ENCODE results near the gene ATF5.

ATF5 gene

GRCh38 chr19:49889687-49890348 is 39.2 kb upstream of the ATF5 start:
- Mint-ChIP-seq H3K4me3 (peak overlapping the region; percentile 63), H3K27me3 (no peaks in the 10 kb centered on the region), H3K36me3 (ENCODE audit: low read depth) (peaks cover 52% of the 10 kb centered on the region), H3K27ac (peak overlapping the region; percentile 73), H3K4me1 (ENCODE audit: low read depth) (peaks cover 34% of the 10 kb centered on the region), H3K9me3 (no peaks in the 10 kb centered on the region)
- DNase-seq, result peak; percentile 82

- Mint-ChIP-seq H3K36me3 (ENCODE audit: low read depth) (peaks cover 45% of the 10 kb centered on the region), H3K4me1 (ENCODE audit: low read depth) (peaks cover 40% of the 10 kb centered on the region), H3K27me3 (no peaks in the 10 kb centered on the region), H3K4me3 (peak overlapping the region; percentile 63), H3K27ac (peak overlapping the region; percentile 73), H3K9me3 (no peaks in the 10 kb centered on the region)
- peak; percentile 81 for DNase-seq
Measured at GRCh38 chr19:49890349-49891311, 38.4 kb upstream of the ATF5 start.

GRCh38 chr19:49891393-49891792 is 37.6 kb upstream of the ATF5 start:
- no peak for DNase-seq
- no peaks in the 10 kb centered on the region for H3K27me3 Mint-ChIP-seq
- peaks cover 41% of the 10 kb centered on the region for H3K36me3 Mint-ChIP-seq (ENCODE audit: low read depth)
- H3K27ac Mint-ChIP-seq, result no peak overlapping the region
- H3K4me1 Mint-ChIP-seq (ENCODE audit: low read depth), result peaks cover 47% of the 10 kb centered on the region
- no peaks in the 10 kb centered on the region for H3K9me3 Mint-ChIP-seq
- H3K4me3 Mint-ChIP-seq, result no peak overlapping the region

- DNase-seq, result no peak
- Mint-ChIP-seq H3K9me3 (no peaks in the 10 kb centered on the region), H3K4me3 (peak overlapping the region; percentile 42), H3K4me1 (ENCODE audit: low read depth) (peaks cover 61% of the 10 kb centered on the region), H3K27ac (peak overlapping the region; percentile 49), H3K36me3 (ENCODE audit: low read depth) (peaks cover 37% of the 10 kb centered on the region), H3K27me3 (no peaks in the 10 kb centered on the region)
Measured at GRCh38 chr19:49892716-49893115, 36.3 kb upstream of the ATF5 start.

GRCh38 chr19:49894011-49894664 is 34.9 kb upstream of the ATF5 start:
- H3K4me1 Mint-ChIP-seq (ENCODE audit: low read depth), result peaks cover 71% of the 10 kb centered on the region
- H3K9me3 Mint-ChIP-seq, result no peaks in the 10 kb centered on the region
- H3K27ac Mint-ChIP-seq, result peak overlapping the region; percentile 62
- no peak for DNase-seq
- no peaks in the 10 kb centered on the region for H3K27me3 Mint-ChIP-seq
- peaks cover 31% of the 10 kb centered on the region for H3K36me3 Mint-ChIP-seq (ENCODE audit: low read depth)
- peak overlapping the region; percentile 80 for H3K4me3 Mint-ChIP-seq

- Mint-ChIP-seq H3K27ac (peak overlapping the region; percentile 97), H3K36me3 (ENCODE audit: low read depth) (peaks cover 22% of the 10 kb centered on the region), H3K9me3 (no peaks in the 10 kb centered on the region), H3K27me3 (no peaks in the 10 kb centered on the region), H3K4me3 (peak overlapping the region; percentile 80), H3K4me1 (ENCODE audit: low read depth) (peaks cover 67% of the 10 kb centered on the region)
- peak; percentile 63 for DNase-seq
Measured at GRCh38 chr19:49894879-49895565, 34.0 kb upstream of the ATF5 start.

- DNase-seq, result no peak
- Mint-ChIP-seq H3K27me3 (no peaks in the 10 kb centered on the region), H3K4me1 (ENCODE audit: low read depth) (peaks cover 65% of the 10 kb centered on the region), H3K36me3 (ENCODE audit: low read depth) (peaks cover 19% of the 10 kb centered on the region), H3K9me3 (no peaks in the 10 kb centered on the region), H3K4me3 (peak overlapping the region; percentile 80), H3K27ac (peak overlapping the region; percentile 97)
Measured at GRCh38 chr19:49895566-49896297, 33.3 kb upstream of the ATF5 start.

GRCh38 chr19:49896863-49897621 is 32.0 kb upstream of the ATF5 start, which contains the start of gene IL4I1:
Gene IL4I1 (minus strand): TSS chr19:49896887. CDS start chr19:49896160, 727 bp downstream.
- H3K4me1 Mint-ChIP-seq (ENCODE audit: low read depth), result peaks cover 64% of the 10 kb centered on the region
- H3K9me3 Mint-ChIP-seq, result no peaks in the 10 kb centered on the region

GRCh38 chr19:49904136-49904535 is 24.9 kb upstream of the ATF5 start:
- no peak overlapping the region for H3K4me3 Mint-ChIP-seq
- no peaks in the 10 kb centered on the region for H3K9me3 Mint-ChIP-seq
- peak overlapping the region; percentile 47 for H3K27ac Mint-ChIP-seq
- peaks cover 43% of the 10 kb centered on the region for H3K4me1 Mint-ChIP-seq (ENCODE audit: low read depth)
- no peak for DNase-seq
- peaks cover 38% of the 10 kb centered on the region for H3K36me3 Mint-ChIP-seq (ENCODE audit: low read depth)
- H3K27me3 Mint-ChIP-seq, result no peaks in the 10 kb centered on the region

More at GRCh38 chr19:49896863-49897621, 32.0 kb upstream of the ATF5 start, which contains the start of gene IL4I1:
- Mint-ChIP-seq H3K4me3 (peak within 1 kb of the TSS; percentile 80), H3K27ac (peak within 1 kb of the TSS; percentile 97), H3K27me3 (no peaks in the 10 kb centered on the region), H3K36me3 (ENCODE audit: low read depth) (peaks cover 14% of the 10 kb centered on the region)
- DNase-seq, result peak; percentile 75

GRCh38 chr19:49906879-49907564 is 22.0 kb upstream of the ATF5 start:
- Mint-ChIP-seq H3K36me3 (ENCODE audit: low read depth) (peaks cover 67% of the 10 kb centered on the region), H3K9me3 (no peaks in the 10 kb centered on the region)

GRCh38 chr19:49907745-49908446 is 21.1 kb upstream of the ATF5 start:
- Mint-ChIP-seq H3K9me3 (no peaks in the 10 kb centered on the region), H3K36me3 (ENCODE audit: low read depth) (peaks cover 75% of the 10 kb centered on the region), H3K27me3 (no peaks in the 10 kb centered on the region), H3K4me3 (no peak overlapping the region), H3K27ac (peak overlapping the region; percentile 44), H3K4me1 (ENCODE audit: low read depth) (peaks cover 62% of the 10 kb centered on the region)
- DNase-seq, result no peak

More at GRCh38 chr19:49906879-49907564, 22.0 kb upstream of the ATF5 start:
- H3K4me1 Mint-ChIP-seq (ENCODE audit: low read depth), result peaks cover 56% of the 10 kb centered on the region
- H3K27ac Mint-ChIP-seq, result peak overlapping the region; percentile 29
- H3K4me3 Mint-ChIP-seq, result no peak overlapping the region
- no peak for DNase-seq
- H3K27me3 Mint-ChIP-seq, result no peaks in the 10 kb centered on the region

All from activated T-cell treated with anti-CD3 and anti-CD28 coated beads, Interleukin-2, amount 50 U/mL, for 24 hours (primary cell).